Rectal smooth muscle tissue (tissue), 1 donor: ENCODE data around the gene LMNB1.
A peak's percentile ranks its signal among the peaks of the same experiment; 100 is the strongest.
"Not testable (repeated sequence)": the region's sequence is repeated elsewhere in the genome, so short reads cannot be mapped to it uniquely, and the experiment has no call there.

Experiments used
- H3K27ac ChIP-seq: one replicate; pipeline ENCODE4 v1.7.0; 2013; ENCODE audit warnings: low read depth, low read length, inconsistent platforms
- H3K27me3 ChIP-seq: one replicate; pipeline ENCODE4 v1.7.0; 2013; ENCODE audit warnings: low read length; ENCODE audit not compliant: control insufficient read depth, insufficient read depth
- H3K36me3 ChIP-seq: one replicate; pipeline ENCODE4 v1.7.0; 2013; ENCODE audit warnings: low read length; ENCODE audit not compliant: control insufficient read depth, insufficient read depth
- H3K4me1 ChIP-seq: one replicate; pipeline ENCODE4 v1.7.0; 2013; ENCODE audit warnings: low read length; ENCODE audit not compliant: control insufficient read depth, insufficient read depth
- H3K4me3 ChIP-seq: one replicate; pipeline ENCODE4 v1.7.0; 2013; ENCODE audit warnings: low read length
- H3K9ac ChIP-seq: one replicate; pipeline ENCODE4 v1.7.0; 2013; ENCODE audit warnings: low read length

LMNB1 gene

DNA sequence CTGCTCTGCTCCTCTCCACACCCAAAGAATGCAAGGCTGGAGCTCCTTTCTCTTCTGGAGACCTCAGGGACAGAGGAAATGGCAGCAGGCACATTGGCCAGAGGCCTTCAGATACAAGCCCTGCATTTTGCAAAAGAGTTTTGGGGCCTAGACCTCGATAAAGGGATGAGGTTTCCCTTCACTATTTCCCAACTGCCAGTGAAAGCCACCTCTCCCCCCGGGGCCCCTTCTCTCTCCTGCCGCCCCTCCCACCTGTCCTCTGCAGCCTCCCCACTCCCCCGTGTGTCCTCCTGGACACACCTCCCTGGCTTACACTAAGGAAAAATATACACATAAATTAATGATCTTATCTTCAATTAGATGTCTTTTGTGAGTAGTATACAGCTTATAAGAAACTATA is 21.3 kb upstream of the LMNB1 start:
- H3K27ac ChIP-seq, result no peak overlapping the region
- H3K4me3 ChIP-seq, result no peak overlapping the region
- no peaks in the 10 kb centered on the region for H3K36me3 ChIP-seq
- no peaks in the 10 kb centered on the region for H3K4me1 ChIP-seq
- no peak overlapping the region for H3K9ac ChIP-seq
- no peaks in the 10 kb centered on the region for H3K27me3 ChIP-seq

DNA sequence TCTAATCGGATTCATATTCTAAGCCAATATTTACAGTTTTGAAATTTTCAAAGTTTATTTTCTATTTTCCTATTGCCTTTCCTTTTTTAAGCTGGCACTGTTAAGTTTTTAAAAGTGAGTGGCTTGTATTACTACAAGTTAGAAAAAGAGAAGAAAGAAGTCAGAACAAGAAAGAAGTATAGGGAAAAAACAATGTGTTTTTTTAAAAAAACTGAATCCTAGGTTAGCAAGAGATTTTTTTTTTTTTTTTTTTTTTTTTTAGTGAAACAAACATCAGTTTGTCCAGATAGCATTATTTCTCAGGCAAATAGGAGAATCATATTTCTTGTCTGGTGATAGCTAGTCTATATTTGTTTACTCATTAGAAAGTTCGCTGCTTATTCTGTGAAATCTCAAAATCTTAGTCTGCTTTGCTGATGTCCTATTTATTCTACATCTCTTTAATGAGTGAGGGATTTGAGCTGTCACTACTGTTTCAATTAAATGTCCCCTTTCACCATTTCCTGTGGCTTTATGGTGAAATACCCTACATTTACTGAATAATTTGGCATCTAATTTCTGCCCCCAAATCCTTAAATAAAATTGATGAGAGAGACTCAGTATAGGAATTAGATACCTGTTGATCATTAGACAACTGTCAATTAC is 19.1 kb upstream of the LMNB1 start:
- H3K4me1 ChIP-seq, result no peaks in the 10 kb centered on the region

DNA sequence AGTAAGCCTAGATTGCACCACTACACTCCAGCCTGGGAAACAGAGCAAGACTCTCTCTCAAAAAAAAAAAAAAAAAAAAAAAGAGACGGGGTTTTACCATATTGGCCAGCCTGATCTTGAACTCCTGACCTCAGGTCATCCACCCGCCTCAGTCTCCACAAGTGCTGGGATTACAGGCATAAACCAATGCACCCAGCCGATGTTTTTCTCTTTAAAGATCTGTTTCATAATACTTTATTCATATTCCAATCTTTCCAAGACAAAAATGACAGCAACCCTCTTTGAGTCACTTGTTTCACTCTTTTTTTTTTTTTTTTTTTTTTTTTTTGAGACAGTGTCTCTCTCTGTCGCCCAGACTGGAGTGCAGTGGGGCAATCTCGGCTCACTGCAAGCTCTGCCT is 13.6 kb upstream of the LMNB1 start:
- Histone ChIP-seq H3K27me3 (no peaks in the 10 kb centered on the region), H3K9ac (no peak overlapping the region), H3K36me3 (no peaks in the 10 kb centered on the region), H3K27ac (no peak overlapping the region), H3K4me1 (no peaks in the 10 kb centered on the region), H3K4me3 (no peak overlapping the region)

More for the DNA sequence above, 19.1 kb upstream of the LMNB1 start:
- Histone ChIP-seq H3K27ac (no peak overlapping the region), H3K27me3 (no peaks in the 10 kb centered on the region), H3K4me3 (no peak overlapping the region), H3K9ac (no peak overlapping the region), H3K36me3 (no peaks in the 10 kb centered on the region)

DNA sequence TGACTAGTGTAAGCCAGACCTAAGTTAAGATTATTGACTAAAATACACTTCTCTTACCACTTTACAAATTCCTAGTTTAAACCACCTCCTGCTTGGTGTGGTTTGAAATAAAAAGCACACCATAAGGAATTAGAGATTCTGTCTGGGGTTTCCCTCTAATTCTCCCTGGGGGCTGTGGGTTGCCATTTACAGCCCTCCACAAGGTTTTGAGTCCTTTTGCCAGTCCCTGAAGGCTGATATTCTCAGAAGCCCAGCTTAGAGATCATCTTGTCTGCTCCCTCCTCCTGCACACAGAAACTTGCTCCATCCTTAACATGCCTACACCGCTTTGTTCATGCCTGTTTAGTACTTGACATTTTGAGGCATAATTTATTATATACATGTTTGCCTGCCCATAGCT is 7.2 kb upstream of the LMNB1 start:
- H3K36me3 ChIP-seq, result no peaks in the 10 kb centered on the region
- H3K4me3 ChIP-seq, result no peak overlapping the region
- H3K27me3 ChIP-seq, result no peaks in the 10 kb centered on the region
- no peak overlapping the region for H3K9ac ChIP-seq
- no peaks in the 10 kb centered on the region for H3K4me1 ChIP-seq
- no peak overlapping the region for H3K27ac ChIP-seq

DNA sequence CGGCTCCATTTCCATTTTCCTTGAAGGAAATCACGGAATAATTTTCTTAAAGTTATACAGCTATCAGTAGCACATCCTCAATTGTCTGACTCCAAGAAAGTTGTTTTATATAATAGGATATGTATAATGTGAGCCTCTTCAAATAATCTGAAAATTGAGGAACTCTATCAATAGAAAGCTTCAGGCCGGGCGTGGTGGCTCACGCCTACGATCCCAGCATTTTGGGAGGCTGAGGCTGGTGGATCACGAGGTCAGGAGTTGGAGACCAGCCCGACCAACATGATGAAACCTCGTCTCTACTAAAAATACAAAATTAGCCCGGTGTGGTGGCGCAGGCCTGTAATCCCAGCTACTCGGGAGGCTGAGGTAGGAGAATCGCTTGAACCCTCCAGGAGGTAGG is 3.4 kb upstream of the LMNB1 start:
- not testable (repeated sequence) for H3K27ac ChIP-seq, H3K9ac ChIP-seq, H3K36me3 ChIP-seq, H3K4me3 ChIP-seq, H3K4me1 ChIP-seq, H3K27me3 ChIP-seq

DNA sequence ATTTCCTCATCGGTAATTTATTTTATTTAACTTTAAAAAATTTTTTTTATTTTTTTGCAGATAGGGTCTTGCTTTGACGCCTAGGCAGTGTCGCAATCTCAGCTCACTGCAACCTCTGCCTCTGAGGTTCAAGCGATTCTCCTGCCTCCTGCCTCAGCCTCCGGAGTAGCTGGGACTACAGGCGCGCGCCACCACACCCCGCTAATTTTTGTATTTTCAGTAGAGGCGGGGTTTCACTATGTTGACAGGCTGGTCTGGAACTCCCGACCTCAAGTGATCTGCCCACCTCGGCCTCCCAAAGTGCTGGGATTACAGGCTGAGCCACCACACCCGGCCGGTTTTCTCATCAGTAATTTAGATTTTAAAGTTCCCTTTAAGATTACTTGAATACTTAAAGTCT is 2.3 kb upstream of the LMNB1 start:
- H3K27ac ChIP-seq, H3K27me3 ChIP-seq, H3K4me3 ChIP-seq, H3K4me1 ChIP-seq, H3K9ac ChIP-seq, H3K36me3 ChIP-seq: not testable (repeated sequence)

- Histone ChIP-seq H3K4me3 (peak overlapping the region; percentile 91), H3K4me1 (peaks cover 4% of the 10 kb centered on the region), H3K27me3 (no peaks in the 10 kb centered on the region), H3K9ac (peak overlapping the region; percentile 83), H3K36me3 (no peaks in the 10 kb centered on the region), H3K27ac (peak overlapping the region; percentile 63)
These were observed 480 bp downstream of the LMNB1 start for GRCh38 chr5:126777257-126777974.

DNA sequence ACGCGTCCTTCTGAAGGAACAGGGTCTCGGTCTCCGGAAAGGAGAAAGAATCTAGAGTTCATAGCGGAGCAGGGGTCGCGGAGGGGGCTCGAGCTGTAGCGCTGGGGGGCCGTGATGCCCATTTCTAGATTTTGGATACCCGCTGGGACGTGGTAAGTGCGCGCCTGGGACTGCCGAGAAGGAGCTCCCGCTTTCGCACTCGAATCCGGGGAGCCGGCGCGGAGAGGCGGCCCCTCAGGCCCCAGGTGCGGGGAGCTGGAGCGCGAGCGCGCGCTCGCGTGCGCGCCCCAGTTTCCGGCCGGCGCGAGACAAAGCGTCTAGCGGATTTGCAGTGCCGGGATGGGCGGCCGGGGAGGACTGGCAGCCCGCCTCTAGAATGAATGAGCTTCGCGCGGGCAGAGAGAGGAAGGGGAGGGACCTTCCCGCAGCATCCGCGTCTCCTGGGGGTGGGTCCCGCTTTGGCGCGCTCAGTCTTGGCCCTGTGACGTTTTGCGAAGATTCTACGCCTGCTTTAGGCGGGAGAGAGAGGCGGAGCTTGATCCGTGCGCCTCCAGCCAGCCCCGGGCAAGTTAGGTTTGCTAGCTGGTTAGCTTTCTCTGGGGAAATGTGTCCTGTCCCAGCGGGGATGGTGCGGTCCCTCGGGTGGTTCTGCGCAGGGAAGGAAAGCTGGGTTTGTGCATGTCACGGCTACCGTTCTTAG is 1.2 kb downstream of the LMNB1 start:
- H3K9ac ChIP-seq, result peak overlapping the region; percentile 83
- peak overlapping the region; percentile 63 for H3K27ac ChIP-seq
- H3K27me3 ChIP-seq, result no peaks in the 10 kb centered on the region
- H3K4me1 ChIP-seq, result peaks cover 4% of the 10 kb centered on the region
- H3K36me3 ChIP-seq, result no peaks in the 10 kb centered on the region
- H3K4me3 ChIP-seq, result peak overlapping the region; percentile 91

- peak overlapping the region; percentile 57 for H3K9ac ChIP-seq
- H3K4me1 ChIP-seq, result peaks cover 4% of the 10 kb centered on the region
- no peaks in the 10 kb centered on the region for H3K36me3 ChIP-seq
- H3K27me3 ChIP-seq, result no peaks in the 10 kb centered on the region
- peak overlapping the region; percentile 63 for H3K27ac ChIP-seq
- peak overlapping the region; percentile 91 for H3K4me3 ChIP-seq
These were observed 1.9 kb downstream of the LMNB1 start for GRCh38 chr5:126778675-126779403.

- H3K4me3 ChIP-seq, result no peak overlapping the region
- peaks cover 4% of the 10 kb centered on the region for H3K4me1 ChIP-seq
- H3K36me3 ChIP-seq, result no peaks in the 10 kb centered on the region
- no peak overlapping the region for H3K27ac ChIP-seq
- H3K27me3 ChIP-seq, result no peaks in the 10 kb centered on the region
- H3K9ac ChIP-seq, result no peak overlapping the region
These were observed 3.4 kb downstream of the LMNB1 start for GRCh38 chr5:126780165-126780827.

- H3K9ac ChIP-seq, H3K27ac ChIP-seq, H3K27me3 ChIP-seq, H3K36me3 ChIP-seq, H3K4me1 ChIP-seq, H3K4me3 ChIP-seq: not testable (repeated sequence)
These were observed 11.5 kb downstream of the LMNB1 start for GRCh38 chr5:126788409-126788808.

DNA sequence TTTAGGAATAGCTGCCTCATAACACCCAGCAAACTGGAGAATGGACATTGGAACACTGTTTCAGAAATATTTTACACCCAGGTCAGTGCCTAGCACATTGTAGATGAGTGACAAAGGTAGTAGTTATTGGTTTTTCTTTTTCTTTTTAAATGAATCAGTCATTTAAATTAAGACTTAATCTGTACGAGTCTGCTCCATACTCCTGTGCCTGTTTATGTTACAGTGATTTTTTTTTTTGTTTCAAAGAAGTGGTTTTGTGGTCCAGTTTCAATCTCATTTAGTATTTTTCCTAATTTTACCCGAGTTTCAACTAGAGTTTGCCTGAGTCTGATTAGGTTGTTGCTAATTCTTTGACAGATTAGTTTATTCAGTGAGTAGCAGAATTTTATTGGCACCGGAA is 16.2 kb downstream of the LMNB1 start:
- Histone ChIP-seq H3K4me1 (no peaks in the 10 kb centered on the region), H3K27me3 (no peaks in the 10 kb centered on the region), H3K4me3 (no peak overlapping the region), H3K36me3 (no peaks in the 10 kb centered on the region), H3K27ac (no peak overlapping the region), H3K9ac (no peak overlapping the region)
